PC-3 (cell line): Measurements from ENCODE around the gene EMP3. TPM values are rescaled to one million over a fixed set of nuclear protein-coding genes. Genes with fewer than 3 reads are reported as not detected.

Experiments
- ATAC-seq: fragments of 200-7000 bp; cut with Tn5 transposase; 2 replicates; pipeline ENCODE4 v1.9.1; 2020; ENCODE audit warnings: mild to moderate bottlenecking, moderate library complexity
- BruUV-seq: library from RNA; stranded (reverse); fragments of 400-500 nt; replicated peaks from 2 replicates; lab custom pipeline; 2021; lab: Mats Ljungman, UMichigan
- CTCF ChIA-PET: fragments of 300-600 bp; sonication (Branson Sonifier 250); formaldehyde crosslinking; loops from one replicate; lab custom pipeline; 2022; ENCODE audit warnings: antibody characterized with exemption; lab: Charles Lee
- POLR2A ChIA-PET: fragments of 300-600 bp; sonication (Branson Sonifier 250); formaldehyde crosslinking; loops from one replicate; lab custom pipeline; 2022; ENCODE audit warnings: antibody characterized with exemption; ENCODE audit not compliant: unreplicated experiment; lab: Charles Lee
- DNase-seq: peaks from one replicate; pipeline ENCODE4 v3.0.0-alpha.2; 2015
- H2AFZ ChIP-seq: fragments of 300-600 bp; sonication (generic); 2 replicates; pipeline ENCODE4 v1.6.0; 2016; ENCODE audit warnings: antibody characterized with exemption, low read length
- H3F3A ChIP-seq: fragments of 300-600 bp; sonication (generic); one replicate; pipeline ENCODE4 v1.6.0; 2017; ENCODE audit warnings: antibody characterized with exemption, low read length, control low read depth, mild to moderate bottlenecking; ENCODE audit not compliant: unreplicated experiment
- H3K27ac ChIP-seq: fragments of 300-600 bp; sonication (generic); 2 replicates; pipeline ENCODE4 v1.5.1; 2016; ENCODE audit warnings: mild to moderate bottlenecking, low read length
- H3K27me3 ChIP-seq: fragments of 300-600 bp; sonication (generic); 2 replicates; pipeline ENCODE4 v1.6.1; 2016; ENCODE audit warnings: low read length, mixed read lengths
- H3K36me3 ChIP-seq: fragments of 300-600 bp; sonication (generic); 2 replicates; pipeline ENCODE4 v1.6.1; 2016; ENCODE audit warnings: low read depth, mixed run types, low read length, mixed read lengths
- H3K4me1 ChIP-seq: fragments of 300-600 bp; sonication (generic); 2 replicates; pipeline ENCODE4 v1.5.1; 2016; ENCODE audit warnings: low read length; ENCODE audit not compliant: insufficient read depth
- H3K4me2 ChIP-seq: fragments of 300-600 bp; sonication (generic); 2 replicates; pipeline ENCODE4 v1.6.0; 2016; ENCODE audit warnings: low read length
- H3K4me3 ChIP-seq: fragments of 300-600 bp; sonication (generic); 2 replicates; pipeline ENCODE4 v1.5.1; 2016; ENCODE audit warnings: mild to moderate bottlenecking, low read length, mixed read lengths
- H3K79me2 ChIP-seq: fragments of 300-600 bp; sonication (generic); 2 replicates; pipeline ENCODE4 v1.6.1; 2017; ENCODE audit warnings: low read length, mixed read lengths
- H3K9ac ChIP-seq: fragments of 300-600 bp; sonication (generic); 2 replicates; pipeline ENCODE4 v1.6.0; 2016; ENCODE audit warnings: mild to moderate bottlenecking, low read length
- H3K9me2 ChIP-seq: fragments of 300-600 bp; sonication (generic); replicated peaks from 2 replicates; pipeline ENCODE4 v1.6.1; 2016; ENCODE audit warnings: mixed run types, low read length, mixed read lengths
- H3K9me3 ChIP-seq: fragments of 300-600 bp; sonication (generic); 2 replicates; pipeline ENCODE4 v1.6.1; 2016; ENCODE audit warnings: low read length, mixed read lengths
- H4K20me1 ChIP-seq: fragments of 300-600 bp; sonication (generic); 2 replicates; pipeline ENCODE4 v1.6.1; 2016; ENCODE audit warnings: low read length, mixed read lengths
- EZH2 ChIP-seq: fragments of 300-600 bp; sonication (generic); IDR thresholded peaks from one replicate; pipeline ENCODE4 v1.6.1; 2017; ENCODE audit warnings: antibody characterized with exemption, mild to moderate bottlenecking, low read length; ENCODE audit not compliant: unreplicated experiment
- EZH2phosphoT487 ChIP-seq: fragments of 300-600 bp; sonication (generic); IDR thresholded peaks from 2 replicates; pipeline ENCODE4 v1.6.1; 2018; ENCODE audit warnings: mild to moderate bottlenecking, antibody characterized with exemption, low read length, borderline replicate concordance
- intact Hi-C: fragments of 100-400 bp; cut with micrococcal nuclease; formaldehyde crosslinking; loops from 2 replicates; pipeline ENCODE4 v1.9.0; 2023
- total RNA-seq: library from RNA; depleted of rRNA; stranded (reverse); fragments of >200 nt; gene quantifications from 2 replicates; pipeline ENCODE4 v1.2.3, GENCODE V29; 2014; rRNA removed
- TF ChIP-seq, protein P1 (sequence below): fragments of 300-600 bp; sonication (generic); conservative IDR thresholded peaks from 2 replicates; pipeline ENCODE4 v1.5.1; 2017; ENCODE audit warnings: antibody characterized with exemption, low read depth, mild to moderate bottlenecking, low read length

The EMP3 gene
- total RNA-seq, 1 experiment from 2014 or later, result 31.9 TPM

DNA sequence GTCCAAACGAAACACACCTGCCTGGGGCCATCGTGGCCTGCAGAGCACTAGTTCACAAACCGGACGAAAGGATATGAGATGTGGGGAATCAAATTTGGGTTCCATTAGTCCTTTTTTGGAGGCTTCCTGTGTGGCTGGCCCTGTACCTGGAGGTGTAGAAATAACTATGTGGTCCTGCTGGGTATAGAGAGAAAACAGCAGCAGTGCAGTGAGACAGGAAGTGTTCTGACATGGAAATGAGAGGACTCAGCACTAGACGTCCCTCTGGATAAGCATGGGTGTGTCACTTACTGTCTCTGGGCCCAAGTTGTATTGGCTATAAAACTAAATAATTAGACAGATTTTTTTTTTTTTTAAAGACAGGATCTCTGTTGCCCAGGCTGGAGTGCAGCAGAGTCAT is 53.7 kb downstream of the EMP3 start:
- H3K27ac ChIP-seq, result no peak overlapping the region
- no peak overlapping the region for H3K9ac ChIP-seq
- H3K9me2 ChIP-seq, result no peaks in the 10 kb centered on the region
- H3K9me3 ChIP-seq, result no peaks in the 10 kb centered on the region
- no peaks in the 10 kb centered on the region for H3F3A ChIP-seq
- ATAC-seq (peak; percentile 65), DNase-seq (peak; percentile 17)
- no peak overlapping the region for H3K4me3 ChIP-seq
- peaks cover 3% of the 10 kb centered on the region; the same call in 1 of the 2 replicates for H3K36me3 ChIP-seq
- H3K27me3 ChIP-seq, result no peaks in the 10 kb centered on the region
- intact Hi-C loops, result no loop called here
- H3K4me2 ChIP-seq, result no peak overlapping the region
- no TSS peak for BruUV-seq
- H3K4me1 ChIP-seq, result no peaks in the 10 kb centered on the region
- ChIA-PET POLR2A (no interaction called here), CTCF (interaction anchor here (0.7 kb wide), 1 partner anchor 114 kb away, joined by 3 read pairs; no protein-coding TSS in a partner anchor)
- no peak overlapping the region for H2AFZ ChIP-seq
- no peak for TF ChIP-seq EZH2
- TF ChIP-seq, protein P1, sequence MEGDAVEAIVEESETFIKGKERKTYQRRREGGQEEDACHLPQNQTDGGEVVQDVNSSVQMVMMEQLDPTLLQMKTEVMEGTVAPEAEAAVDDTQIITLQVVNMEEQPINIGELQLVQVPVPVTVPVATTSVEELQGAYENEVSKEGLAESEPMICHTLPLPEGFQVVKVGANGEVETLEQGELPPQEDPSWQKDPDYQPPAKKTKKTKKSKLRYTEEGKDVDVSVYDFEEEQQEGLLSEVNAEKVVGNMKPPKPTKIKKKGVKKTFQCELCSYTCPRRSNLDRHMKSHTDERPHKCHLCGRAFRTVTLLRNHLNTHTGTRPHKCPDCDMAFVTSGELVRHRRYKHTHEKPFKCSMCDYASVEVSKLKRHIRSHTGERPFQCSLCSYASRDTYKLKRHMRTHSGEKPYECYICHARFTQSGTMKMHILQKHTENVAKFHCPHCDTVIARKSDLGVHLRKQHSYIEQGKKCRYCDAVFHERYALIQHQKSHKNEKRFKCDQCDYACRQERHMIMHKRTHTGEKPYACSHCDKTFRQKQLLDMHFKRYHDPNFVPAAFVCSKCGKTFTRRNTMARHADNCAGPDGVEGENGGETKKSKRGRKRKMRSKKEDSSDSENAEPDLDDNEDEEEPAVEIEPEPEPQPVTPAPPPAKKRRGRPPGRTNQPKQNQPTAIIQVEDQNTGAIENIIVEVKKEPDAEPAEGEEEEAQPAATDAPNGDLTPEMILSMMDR, result no peak
- TF ChIP-seq EZH2phosphoT487, result no peak
- H3K79me2 ChIP-seq, result no peaks in the 10 kb centered on the region
- H4K20me1 ChIP-seq, result no peaks in the 10 kb centered on the region

Other genes starting within 250 kb of the EMP3 start
- gene PLA2G4C, start 214.7 kb upstream of the EMP3 start, total RNA-seq, result 0.63 and 2.6 TPM in 2 replicates
- 67.5 and 85.1 TPM in 2 replicates for gene LIG1, start 155.2 kb upstream of the EMP3 start, total RNA-seq
- gene ZSWIM9, start 154.9 kb upstream of the EMP3 start, total RNA-seq, result 1.8 and 2.6 TPM in 2 replicates
- 6.8 and 8.7 TPM in 2 replicates for gene CARD8, start 69.6 kb upstream of the EMP3 start, total RNA-seq
- 0.29 and 0.40 TPM in 2 replicates for gene ZNF114, start 55.5 kb upstream of the EMP3 start, total RNA-seq
- 1.3 and 7.1 TPM in 2 replicates for gene TMEM143, start 38.4 kb downstream of the EMP3 start, total RNA-seq
- not detected in 2 replicates for gene SYNGR4, start 38.8 kb downstream of the EMP3 start, total RNA-seq
- 90.2 and 101 TPM in 2 replicates for gene KDELR1, start 66.0 kb downstream of the EMP3 start, total RNA-seq
- 0.51 and 1.0 TPM in 2 replicates for gene GRIN2D, start 68.1 kb downstream of the EMP3 start, total RNA-seq
- 33.2 and 46.7 TPM in 2 replicates for gene GRWD1, start 120.4 kb downstream of the EMP3 start, total RNA-seq
- gene KCNJ14, start 130.0 kb downstream of the EMP3 start, total RNA-seq, result 1.4 and 2.2 TPM in 2 replicates
- gene CYTH2, start 143.8 kb downstream of the EMP3 start, total RNA-seq, result 50.5 and 58.6 TPM in 2 replicates
- gene LMTK3, start 186.3 kb downstream of the EMP3 start, total RNA-seq, result 4.8 and 8.3 TPM in 2 replicates
- 4.8 and 6.7 TPM in 2 replicates for gene SULT2B1, start 226.6 kb downstream of the EMP3 start, total RNA-seq